NCI-H187 treated with DMSO at 0.1 percent for 48 hours (cell line): Measurements from ENCODE around the gene NOCT.
"Not testable (repeated sequence)": the region's sequence is repeated elsewhere in the genome, so short reads cannot be mapped to it uniquely, and the experiment has no call there.

Experiments
- DNase-seq: peaks from one replicate; lab custom pipeline; 2025; lab: John Stamatoyannopoulos, UW

Gene NOCT, protein sequence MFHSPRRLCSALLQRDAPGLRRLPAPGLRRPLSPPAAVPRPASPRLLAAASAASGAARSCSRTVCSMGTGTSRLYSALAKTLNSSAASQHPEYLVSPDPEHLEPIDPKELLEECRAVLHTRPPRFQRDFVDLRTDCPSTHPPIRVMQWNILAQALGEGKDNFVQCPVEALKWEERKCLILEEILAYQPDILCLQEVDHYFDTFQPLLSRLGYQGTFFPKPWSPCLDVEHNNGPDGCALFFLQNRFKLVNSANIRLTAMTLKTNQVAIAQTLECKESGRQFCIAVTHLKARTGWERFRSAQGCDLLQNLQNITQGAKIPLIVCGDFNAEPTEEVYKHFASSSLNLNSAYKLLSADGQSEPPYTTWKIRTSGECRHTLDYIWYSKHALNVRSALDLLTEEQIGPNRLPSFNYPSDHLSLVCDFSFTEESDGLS

DNA sequence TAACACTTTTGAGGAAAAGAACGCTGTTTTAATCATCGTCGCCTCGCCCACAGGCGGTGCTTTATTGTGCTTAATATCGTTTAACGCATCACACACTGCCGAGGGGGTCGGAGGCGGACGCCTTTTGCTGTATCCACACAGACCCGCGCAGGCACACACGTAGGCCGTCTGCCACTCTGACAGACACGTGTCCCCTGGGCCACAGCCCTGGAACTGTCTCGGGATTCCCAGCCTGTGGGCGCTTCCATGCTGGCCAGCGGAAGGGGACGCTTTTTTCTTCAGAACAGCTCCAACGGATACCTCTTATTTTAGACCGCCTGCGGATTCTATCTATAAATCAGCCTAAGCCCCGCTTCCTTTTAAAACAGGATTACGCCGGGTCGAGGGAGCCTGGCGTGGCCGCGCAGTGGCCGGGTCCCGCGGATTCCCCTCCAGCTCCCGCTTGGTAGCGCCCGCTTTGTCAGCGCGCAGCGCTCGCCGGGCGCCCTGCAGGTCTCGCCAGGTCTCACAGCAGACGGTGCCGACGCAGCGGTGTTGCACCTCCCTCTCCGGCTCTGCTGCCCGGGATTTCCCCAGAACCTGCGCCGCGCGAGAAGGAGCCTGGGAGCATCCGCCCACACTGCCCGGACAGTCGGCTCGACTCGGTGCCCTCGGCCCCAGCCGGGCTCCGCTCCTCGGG lies at the start of gene NOCT:
Gene NOCT, plus strand, starts transcription at position 513 of the 679 bp plus-strand sequence. CDS start 201 bp downstream, outside the sequence.
- peak; percentile 30 for DNase-seq

DNA sequence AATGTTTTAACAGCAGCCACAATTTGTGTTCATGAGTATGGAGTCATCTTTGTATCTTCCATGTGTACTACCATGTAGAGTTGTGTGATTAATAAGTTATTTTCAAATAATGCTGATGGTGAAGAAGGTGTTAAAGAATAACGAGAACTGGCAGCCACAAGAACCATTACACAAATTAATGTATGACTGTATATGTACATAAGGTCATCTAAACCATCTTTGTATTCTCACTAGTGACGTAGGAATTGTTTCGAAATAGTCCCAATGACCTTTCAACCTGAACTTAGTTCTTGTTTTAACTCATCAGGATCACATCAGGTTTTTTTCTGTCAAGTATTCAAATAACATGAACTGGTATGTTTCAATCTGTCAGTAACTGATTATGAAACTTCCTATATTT lies 48.3 kb upstream of the NOCT start:
- no peak for DNase-seq

DNA sequence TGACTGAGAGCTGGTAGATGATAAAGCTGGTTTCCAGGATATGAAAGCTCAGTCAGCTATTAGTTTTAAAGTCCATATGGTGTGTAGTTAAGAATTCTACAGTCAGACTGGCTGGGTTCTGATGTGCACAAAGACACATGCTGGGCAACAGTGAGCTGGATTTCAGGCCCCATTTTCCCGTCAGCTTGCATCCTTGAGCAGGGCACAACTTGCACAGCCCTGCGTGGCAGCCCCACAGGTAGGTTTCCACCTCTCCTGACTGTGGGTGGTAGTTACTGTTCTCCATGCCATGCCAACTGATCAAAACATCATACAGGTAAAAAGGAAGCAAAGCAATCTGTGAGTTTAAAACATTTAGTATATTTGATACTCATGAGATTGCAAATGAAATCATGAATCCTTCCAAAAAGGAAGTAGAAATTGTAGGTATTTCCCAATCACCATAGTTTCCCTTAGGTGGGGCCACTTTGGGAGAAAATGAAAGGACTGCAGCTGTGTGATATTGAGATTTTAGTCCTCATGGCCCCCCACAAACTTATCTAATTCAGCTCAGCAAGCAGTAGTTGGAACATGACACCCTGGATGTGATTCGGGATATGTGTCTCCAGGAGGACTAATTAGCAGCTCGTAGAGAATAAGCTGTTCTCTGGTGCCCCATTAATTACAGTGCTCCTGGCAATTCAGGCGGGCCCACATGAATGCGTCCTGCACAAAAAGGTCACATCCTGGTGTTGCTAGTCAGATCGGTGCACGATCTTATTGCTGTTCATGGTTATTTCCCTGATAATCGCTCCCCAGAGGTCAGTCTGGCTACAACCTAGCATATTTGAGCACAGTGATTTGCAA lies 42.4 kb upstream of the NOCT start:
- no peak for DNase-seq

DNA sequence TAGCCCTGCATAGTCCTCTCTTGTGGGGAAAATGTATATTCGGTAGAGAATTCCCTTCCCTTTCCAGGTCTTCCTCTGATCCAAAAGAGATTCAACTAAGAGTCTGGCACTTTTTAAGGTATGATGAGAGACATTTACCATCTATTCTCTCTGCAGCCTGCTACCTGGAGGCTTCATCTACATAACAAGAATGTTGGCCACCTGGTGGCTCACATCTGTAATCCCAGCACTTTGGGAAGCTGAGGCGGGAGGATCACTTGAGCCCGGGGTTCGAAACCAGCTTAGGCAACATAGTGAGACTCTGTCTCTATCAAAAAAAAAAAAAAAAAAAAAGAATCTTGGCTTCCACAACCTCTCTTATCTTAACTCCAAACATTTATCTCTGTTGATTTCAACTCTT lies 40.4 kb upstream of the NOCT start:
- DNase-seq, result no peak

DNA sequence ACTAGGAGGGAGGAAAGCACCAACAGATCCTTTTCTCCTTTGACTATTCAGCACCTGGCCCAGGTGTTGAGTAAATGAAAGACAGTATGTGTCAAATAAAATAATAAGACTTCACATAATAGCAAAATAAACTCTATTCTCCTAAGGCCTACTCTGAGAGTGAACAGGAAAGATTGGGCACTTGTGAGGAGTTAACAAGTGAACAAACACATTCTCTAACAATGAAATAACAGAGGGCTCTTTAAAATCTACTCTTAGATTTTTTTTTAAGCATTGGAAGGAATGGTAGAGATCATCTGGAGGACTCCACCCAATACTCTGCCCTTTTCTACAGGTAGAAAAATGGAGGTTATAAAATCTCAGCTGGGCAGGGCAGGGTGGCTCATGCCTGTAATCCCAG lies 39.1 kb upstream of the NOCT start:
- DNase-seq, result no peak

DNA sequence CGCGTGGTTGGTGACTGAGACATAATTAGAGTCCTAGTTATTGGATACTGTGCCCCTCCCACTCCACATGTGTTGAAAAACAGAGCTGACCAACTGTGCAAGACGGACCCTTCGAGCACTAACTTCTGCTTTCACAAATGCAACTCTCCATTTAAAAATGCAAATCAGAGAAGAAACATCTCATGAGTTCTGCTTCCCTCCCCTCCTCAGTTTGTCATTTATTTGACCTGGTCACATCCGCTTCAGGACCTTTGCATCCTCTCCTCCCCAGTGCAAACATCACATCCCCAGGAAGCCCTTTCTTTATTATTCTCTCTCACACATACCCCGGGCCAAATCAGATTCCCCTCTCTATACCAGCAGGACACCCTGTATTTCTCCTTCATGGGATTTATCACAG lies 38.1 kb upstream of the NOCT start:
- DNase-seq, result no peak

DNA sequence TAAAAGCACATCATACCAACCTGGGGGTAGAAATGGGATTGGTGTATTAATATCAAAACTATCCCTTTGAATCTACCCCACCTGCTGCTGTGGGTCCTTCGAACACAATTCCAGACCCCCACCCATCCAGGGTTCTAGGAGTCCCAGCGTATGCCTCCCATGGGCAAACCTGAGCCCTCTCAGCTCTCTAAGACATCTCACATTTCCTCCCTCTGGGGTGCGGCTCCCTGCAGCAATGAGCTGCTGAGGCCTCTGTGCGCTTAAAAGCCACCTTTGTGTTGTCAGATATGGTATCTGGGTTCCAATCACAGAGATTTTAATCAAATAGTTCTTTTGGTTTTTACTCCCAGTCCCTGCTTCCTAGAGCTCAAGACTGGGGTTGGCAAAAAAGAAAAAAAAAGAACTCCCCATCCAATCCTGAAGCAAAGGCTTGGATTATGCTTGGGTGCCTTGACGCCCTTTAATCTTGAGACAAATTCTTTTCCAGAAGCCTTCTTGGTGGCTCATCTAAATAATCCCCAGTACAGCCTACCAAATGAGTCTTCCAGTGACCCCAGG lies 37.5 kb upstream of the NOCT start:
- DNase-seq, result no peak

DNA sequence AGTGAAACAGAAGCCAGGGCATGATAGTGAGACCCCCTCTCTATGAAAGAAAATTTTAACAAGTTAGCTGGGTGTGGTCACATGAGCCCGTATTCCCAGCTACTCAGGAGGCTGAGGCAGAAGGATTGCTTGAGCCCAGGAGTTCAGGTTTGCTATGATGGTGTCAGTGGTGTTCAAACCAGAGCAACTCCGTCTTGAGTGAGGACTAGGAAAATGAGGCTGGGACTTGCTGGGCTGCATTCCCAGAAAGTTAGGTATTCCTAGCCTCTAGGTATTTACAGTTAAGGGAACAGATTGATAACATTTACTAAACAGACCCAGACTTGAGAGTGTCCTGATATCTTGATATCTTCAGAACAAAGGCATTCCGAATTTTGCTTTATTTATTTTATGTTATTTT lies 37.0 kb upstream of the NOCT start:
- no peak for DNase-seq

DNA sequence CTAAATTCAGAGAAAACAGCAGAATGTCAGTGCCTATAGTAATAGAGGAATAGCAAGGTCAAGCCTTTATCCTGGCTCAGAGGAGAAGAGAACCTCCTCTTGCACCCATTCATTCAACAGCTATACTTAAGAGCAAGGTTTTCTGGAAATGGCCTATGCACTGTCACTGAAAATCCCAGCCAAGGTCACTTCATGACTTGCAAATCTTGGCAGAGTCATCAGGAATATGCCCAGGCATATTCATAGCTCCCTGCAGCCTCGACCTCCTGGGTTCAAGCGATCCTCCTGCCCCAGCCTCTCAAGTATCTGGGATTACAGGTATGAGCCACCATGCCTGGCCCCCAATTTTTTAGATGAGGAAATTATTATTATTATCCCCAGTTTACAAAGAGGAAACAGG lies 35.8 kb upstream of the NOCT start:
- DNase-seq, result no peak

DNA sequence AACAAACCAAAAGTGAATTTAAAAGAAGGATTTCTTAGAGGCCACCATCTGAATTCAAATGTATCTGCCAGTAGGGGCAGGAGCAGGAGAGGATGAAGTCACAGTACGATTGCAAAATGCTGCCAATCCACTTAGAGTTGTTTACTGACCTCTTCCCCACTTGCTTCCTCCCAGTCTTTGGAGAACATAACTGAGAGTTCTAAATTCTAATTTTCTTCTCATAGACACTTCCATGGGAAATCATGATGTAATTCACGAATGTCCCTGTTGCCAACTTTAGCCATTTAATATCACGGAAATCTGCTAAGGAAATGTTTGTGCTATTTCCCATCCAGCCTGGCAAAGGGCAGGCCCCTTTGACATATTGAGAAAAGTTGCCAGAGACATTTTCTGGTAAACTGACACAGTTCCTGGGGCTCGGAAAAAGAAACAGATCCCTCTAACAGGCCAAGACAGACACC lies 33.6 kb upstream of the NOCT start:
- DNase-seq, result no peak

DNA sequence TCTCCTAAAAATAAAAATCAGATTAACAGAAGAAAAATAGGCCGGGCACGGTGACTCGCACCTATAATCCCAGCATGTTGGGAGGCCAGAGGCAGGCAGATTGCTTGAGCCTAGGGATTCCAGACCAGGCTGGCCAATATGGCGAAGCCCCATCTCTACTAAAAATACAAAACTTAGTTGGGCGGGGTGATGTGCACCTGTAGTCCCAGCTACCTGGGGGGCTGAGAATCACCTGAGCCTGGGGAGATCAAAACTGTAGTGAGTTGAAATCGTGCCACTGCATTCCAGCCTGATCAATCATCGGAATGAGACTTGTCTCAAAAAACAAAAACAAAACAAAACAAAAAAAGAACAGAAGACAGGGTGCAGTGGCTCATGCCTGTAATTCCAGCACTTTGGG lies 32.8 kb upstream of the NOCT start:
- no peak for DNase-seq

DNA sequence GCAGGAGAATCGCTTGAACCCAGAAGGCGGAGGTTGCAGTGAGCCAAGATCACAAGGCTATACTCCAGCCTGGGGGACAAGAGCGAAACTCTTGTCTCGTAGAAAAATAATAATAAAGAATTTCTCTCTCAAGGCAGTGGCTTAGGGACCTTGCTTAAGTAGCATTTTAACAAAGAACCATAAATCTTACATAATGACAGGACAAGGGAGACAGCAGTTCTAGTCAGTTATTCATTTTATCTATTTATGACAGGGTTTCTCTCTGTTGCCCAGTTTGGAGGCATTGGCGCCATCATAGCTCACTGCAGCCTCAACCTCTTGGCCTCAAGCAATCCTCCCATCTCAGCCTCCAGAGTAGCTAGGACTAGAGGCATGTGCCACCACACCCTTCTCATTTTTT lies 31.9 kb upstream of the NOCT start:
- DNase-seq, result no peak

DNA sequence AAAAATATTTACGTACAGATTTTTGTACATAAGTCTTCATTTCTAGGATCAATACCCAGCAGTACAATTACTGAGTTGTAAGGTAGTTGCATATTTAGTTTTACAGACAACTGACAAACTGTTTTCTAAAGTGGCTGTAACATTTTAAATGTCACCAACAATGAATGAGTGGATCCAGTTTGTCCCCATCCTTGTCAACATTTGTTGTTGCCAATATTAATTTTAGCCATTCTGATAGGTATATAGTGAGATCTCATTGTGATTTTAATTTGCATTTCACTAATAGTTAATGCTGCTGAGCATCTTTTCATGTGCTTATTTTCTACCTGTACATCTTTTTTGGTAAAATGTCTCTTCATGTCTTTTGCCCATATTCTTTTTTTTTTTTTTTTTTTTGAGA lies 30.9 kb upstream of the NOCT start:
- no peak for DNase-seq

DNA sequence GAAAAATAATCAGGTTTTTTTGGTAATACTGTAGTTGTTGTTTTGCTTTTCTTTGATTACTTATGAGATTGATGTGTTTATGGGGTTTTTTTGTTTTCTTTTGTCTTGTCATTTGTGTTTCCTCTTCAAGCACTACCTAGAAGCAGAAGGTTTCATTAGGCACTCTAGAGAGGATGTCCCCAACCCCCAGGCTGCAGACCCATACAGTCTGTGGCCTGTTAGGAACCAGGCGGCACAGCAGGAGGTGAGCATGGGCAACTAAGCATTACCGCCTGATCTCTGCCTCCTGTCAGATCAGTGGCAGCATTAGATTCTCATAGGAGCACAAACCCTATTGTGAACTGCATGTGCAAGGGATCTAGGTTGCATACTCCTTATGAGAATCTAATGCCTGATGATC lies 22.9 kb upstream of the NOCT start:
- DNase-seq, result no peak

DNA sequence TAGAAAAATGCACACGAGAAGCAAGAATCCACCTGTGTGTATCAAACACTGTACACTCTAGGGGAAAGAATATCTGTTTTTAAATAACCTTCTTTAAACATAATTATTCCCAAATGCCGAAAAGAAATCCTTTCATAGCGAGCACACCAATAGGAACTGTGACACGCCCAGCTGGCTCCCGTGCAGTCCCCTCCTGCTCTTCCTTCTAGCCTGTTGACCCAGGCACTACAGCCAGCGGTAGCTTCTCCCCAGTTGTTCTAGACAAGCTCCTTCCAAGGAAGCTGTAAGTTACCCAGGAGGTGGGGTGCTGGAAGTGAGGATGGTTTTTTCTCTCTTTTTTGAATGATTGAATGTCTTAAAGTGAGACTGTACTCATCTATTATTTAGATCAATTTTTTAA lies 19.5 kb upstream of the NOCT start:
- no peak for DNase-seq

DNA sequence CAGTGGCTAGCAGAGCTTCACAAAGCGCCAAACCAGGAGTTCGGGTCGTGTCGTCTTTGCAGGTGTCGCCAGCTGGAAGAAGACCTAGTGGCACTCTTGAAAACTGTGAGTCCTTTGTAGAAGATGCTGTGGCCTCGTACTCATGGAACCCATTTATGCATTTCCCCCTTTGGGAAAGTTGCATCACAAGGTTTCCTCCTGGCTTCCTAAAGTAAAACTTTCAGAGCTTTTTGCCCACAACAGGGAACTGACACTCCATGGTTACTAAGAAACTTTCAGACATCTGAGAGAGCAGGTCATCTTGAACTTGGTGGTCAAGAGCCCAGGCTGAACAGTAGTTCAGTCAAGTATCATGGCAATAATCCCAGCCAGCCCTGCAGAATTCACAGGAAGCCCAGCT lies 15.9 kb upstream of the NOCT start:
- no peak for DNase-seq

DNA sequence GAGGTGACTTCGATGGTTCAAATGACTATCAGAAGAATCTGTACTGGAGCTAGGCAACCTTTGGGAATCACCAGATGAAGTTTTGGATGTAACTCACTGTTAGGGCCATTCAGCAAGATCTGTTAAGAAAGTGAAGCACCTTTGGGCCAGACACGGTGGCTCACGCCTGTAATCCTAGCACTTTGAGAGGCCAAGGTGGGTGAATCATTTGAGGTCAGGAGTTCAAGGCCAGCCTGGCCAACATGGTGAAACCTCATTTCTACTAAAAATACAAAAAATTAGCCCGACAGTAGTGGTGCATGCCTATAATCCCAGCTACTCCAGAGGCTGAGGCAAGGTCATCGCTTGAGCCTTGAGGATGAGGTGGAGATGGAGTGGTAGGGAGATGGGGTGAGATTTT lies 15.4 kb upstream of the NOCT start:
- DNase-seq, result not testable (repeated sequence)

DNA sequence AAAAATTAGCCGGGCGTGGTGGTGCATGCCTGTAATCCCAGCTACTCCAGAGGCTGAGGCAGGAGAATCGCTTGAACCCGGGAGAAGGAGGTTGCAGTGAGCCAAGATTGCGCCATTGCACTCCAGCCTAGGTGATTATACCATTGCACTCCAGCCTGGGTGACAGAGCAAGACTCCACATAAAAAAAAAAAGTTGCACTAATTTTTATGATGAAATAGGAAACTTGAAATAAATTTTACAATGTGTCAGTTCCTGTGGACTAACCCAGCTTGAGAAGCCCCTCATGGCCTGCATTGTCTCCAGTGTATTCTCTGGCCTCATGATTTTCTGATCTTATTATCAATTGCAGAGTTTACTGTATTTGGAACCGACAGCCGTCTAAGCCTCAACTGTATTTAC lies 14.2 kb upstream of the NOCT start:
- not testable (repeated sequence) for DNase-seq

DNA sequence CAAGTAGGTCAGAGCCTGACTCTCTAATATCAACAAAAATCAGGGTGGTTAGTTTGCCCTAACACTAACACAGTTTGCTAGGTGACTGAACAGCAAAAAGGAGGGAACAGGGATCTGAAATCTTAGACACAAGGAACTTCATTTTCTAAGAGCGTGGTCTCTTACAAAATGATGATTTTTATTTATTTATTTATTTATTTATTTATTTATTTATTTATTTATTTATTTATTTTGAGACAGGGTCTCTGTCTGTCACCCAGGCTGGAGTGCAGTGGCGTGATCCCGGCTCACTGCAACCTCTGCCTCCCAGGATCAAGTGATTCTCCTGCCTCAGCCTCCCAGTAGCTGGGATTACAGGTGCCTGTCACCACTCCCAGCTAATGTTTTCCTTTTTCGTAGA lies 11.9 kb upstream of the NOCT start:
- DNase-seq, result not testable (repeated sequence)

DNA sequence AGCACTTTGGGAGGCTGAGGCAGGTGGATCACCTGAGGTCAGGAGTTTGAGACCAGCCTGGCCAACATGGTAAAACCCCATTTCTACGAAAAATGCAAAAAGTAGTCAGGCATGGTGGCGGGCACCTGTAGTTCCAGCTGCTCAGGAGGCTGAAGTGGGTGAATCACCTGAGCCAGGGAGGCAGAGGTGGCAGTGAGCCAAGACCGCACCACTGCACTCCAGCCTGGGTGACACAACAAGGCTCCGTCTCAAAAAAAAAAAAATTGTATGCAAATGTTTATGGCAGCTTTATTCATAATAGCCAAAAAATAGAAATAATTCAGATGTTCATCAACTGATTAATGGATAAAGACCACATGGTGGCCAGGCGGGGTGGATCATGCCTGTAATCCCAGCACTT lies 9.8 kb upstream of the NOCT start:
- no peak for DNase-seq

DNA sequence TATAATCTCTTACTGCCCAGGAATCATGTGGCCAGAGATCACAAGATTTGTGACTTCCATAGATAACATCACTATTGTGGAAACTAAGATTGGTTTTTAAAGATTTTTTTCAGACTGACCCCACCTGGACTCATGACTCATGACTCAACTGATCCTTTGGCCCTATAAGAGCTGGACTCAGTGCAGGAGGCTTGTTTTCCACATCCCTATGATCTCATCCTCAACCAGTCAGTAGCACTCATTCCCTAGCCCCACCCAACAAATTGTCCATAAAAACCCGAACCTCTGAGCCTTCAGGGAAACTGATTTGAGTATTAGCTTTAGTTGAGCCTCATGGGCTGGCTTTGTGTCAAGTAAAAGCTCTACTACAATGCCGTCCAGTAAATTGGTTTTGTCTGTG lies 7.9 kb upstream of the NOCT start:
- DNase-seq, result no peak

DNA sequence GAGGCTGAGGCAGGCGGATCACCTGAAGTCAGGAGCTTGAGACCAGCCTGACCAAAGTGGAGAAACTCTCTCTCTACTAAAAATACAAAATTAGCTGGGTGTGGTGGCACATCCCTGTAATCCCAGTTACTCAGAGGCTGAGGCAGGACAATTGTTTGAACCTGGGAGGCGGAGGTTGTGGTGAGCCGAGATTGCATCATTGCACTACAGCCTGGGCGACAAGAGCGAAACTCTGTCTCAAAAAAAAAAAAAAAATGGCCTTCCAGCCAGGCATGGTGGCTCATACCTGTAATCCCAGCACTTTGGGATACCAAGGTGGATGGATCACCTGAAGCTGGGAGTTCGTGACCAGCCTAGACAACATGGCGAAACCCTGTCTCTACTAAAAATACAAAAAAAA lies 7.3 kb upstream of the NOCT start:
- not testable (repeated sequence) for DNase-seq
